Endothelial cell of umbilical vein (primary cell): ENCODE measurements around the gene HUNK. TPM values are rescaled to one million over a fixed set of nuclear protein-coding genes. Genes with fewer than 3 reads are reported as not detected.
"Not testable (repeated sequence)": the region's sequence is repeated elsewhere in the genome, so short reads cannot be mapped to it uniquely, and the experiment has no call there.

Experiments used
- BruUV-seq: library from RNA; stranded (reverse); fragments of 400-500 nt; replicated peaks from 2 replicates; lab custom pipeline; 2021; lab: Mats Ljungman, UMichigan
- CTCF ChIA-PET: fragments of 300-600, 350-600 bp; sonication (Branson Sonifier 250); formaldehyde crosslinking; loops from one replicate; lab custom pipeline; 2021; ENCODE audit warnings: antibody characterized with exemption, inconsistent platforms; lab: Charles Lee
- POLR2A ChIA-PET: fragments of 300-600, 350-600 bp; sonication (Branson Sonifier 250); formaldehyde crosslinking; loops from one replicate; lab custom pipeline; 2021; ENCODE audit warnings: antibody characterized with exemption, inconsistent platforms; lab: Charles Lee
- DNase-seq: peaks from one replicate; pipeline ENCODE4 v3.0.0-alpha.2; 2011; ENCODE audit warnings: low read depth, low spot score
- FAIRE-seq: peaks from 2 replicates; lab custom pipeline; 2011; peaks lifted over from hg19 to GRCh38; lab: Jason Lieb, UNC
- H2AFZ ChIP-seq: 2 replicates; pipeline ENCODE4 v1.6.0; 2012; ENCODE audit warnings: low read depth, low read length, control low read depth, inconsistent platforms
- H3K27ac ChIP-seq: 2 replicates; pipeline ENCODE4 v1.5.1; 2011; ENCODE audit warnings: low read depth, mild to moderate bottlenecking, control low read depth, low read length, moderate library complexity; ENCODE audit not compliant: insufficient read depth
- H3K27me3 ChIP-seq, 2 experiments: 2 replicates each; pipeline versions ENCODE4 v1.6.0 to v1.6.1; 2011; ENCODE audit warnings: low read length in 2 of 2, mixed read lengths in 1 of 2; ENCODE audit not compliant: control insufficient read depth in 2 of 2, insufficient read depth in 2 of 2
- H3K36me3 ChIP-seq, 2 experiments: 2 replicates in 1 of 2; 3 replicates in 1 of 2; pipeline ENCODE4 v1.5.1; 2011; ENCODE audit warnings: low read length in 2 of 2, mild to moderate bottlenecking in 1 of 2, moderate library complexity in 1 of 2; ENCODE audit not compliant: control insufficient read depth in 2 of 2, insufficient read depth in 2 of 2; ENCODE audit errors: extremely low read depth in 1 of 2
- H3K4me1 ChIP-seq: 3 replicates; pipeline ENCODE4 v1.5.1; 2011; ENCODE audit warnings: mild to moderate bottlenecking, low read length; ENCODE audit not compliant: control insufficient read depth, insufficient read depth; ENCODE audit errors: extremely low read depth
- H3K4me2 ChIP-seq: 2 replicates; pipeline ENCODE4 v1.6.1; 2011; ENCODE audit warnings: low read length, control low read depth, mixed read lengths; ENCODE audit not compliant: insufficient read depth
- H3K4me3 ChIP-seq, 3 experiments: fragments of 200-600 bp in 1 of 3; sonication (generic), shearing (Covaris generic) in 1 of 3; replicated peaks in 1 of 3; 2 replicates each; pipeline ENCODE4 v1.5.1; 2011 to 2016; ENCODE audit warnings: control low read depth in 3 of 3, low read length in 3 of 3, mild to moderate bottlenecking in 2 of 3, inconsistent platforms in 1 of 3, low read depth in 1 of 3, moderate library complexity in 1 of 3; ENCODE audit not compliant: insufficient read depth in 1 of 3
- H3K79me2 ChIP-seq: 2 replicates; pipeline ENCODE4 v1.6.0; 2012; ENCODE audit warnings: low read length, inconsistent platforms; ENCODE audit not compliant: control insufficient read depth, insufficient read depth
- H3K9ac ChIP-seq: replicated peaks from 2 replicates; pipeline ENCODE3; 2011; ENCODE audit warnings: low read length, control low read depth; ENCODE audit not compliant: insufficient read depth; ENCODE audit errors: extremely low read depth
- H3K9me1 ChIP-seq: replicated peaks from 3 replicates; pipeline ENCODE4 v1.6.0; 2011; ENCODE audit warnings: mild to moderate bottlenecking, low read length; ENCODE audit not compliant: control insufficient read depth, insufficient read depth; ENCODE audit errors: extremely low read depth
- H3K9me3 ChIP-seq: replicated peaks from 2 replicates; pipeline ENCODE4 v1.5.1; 2012; ENCODE audit warnings: low read length, inconsistent platforms; ENCODE audit not compliant: control insufficient read depth, insufficient read depth
- H4K20me1 ChIP-seq: replicated peaks from 2 replicates; pipeline ENCODE3; 2011; ENCODE audit warnings: mild to moderate bottlenecking, low read length; ENCODE audit not compliant: control insufficient read depth, insufficient read depth; ENCODE audit errors: extremely low read depth
- EZH2 ChIP-seq: IDR thresholded peaks from 2 replicates; pipeline ENCODE4 v1.6.1; 2012; ENCODE audit warnings: borderline replicate concordance, low read depth, mild to moderate bottlenecking, moderate library complexity, low read length, inconsistent platforms; ENCODE audit not compliant: severe bottlenecking
- GATA2 ChIP-seq: IDR thresholded peaks from 2 replicates; pipeline ENCODE4 v1.7.0; 2011; ENCODE audit warnings: low read depth, mild to moderate bottlenecking, moderate library complexity, mixed read lengths, low read length; ENCODE audit not compliant: insufficient read length, insufficient read depth
- MYC ChIP-seq: IDR thresholded peaks from one replicate; pipeline ENCODE4 v1.6.1; 2011; ENCODE audit warnings: mild to moderate bottlenecking, low read depth, low read length
- dilution Hi-C: fragments of 300-500 bp; cut with MboI; formaldehyde crosslinking; loops from one replicate; pipeline ENCODE4 v1.15.0; 2019; ENCODE audit warnings: low sequenced_read_pairs; ENCODE audit not compliant: extremely low pct_ligation_motif_present
- intact Hi-C: fragments of 100-400 bp; cut with micrococcal nuclease; formaldehyde crosslinking; loops from one replicate; pipeline ENCODE4 v1.10.0; 2022
- polyA plus RNA-seq, 4 experiments: library from polyadenylated mRNA; depleted of rRNA in 3 of 4; stranded (reverse) in 3 of 4; unstranded in 1 of 4; fragments of >200 nt; gene quantifications; 2 replicates each; pipeline versions ENCODE4 v1.2.1 to v1.2.3, GENCODE V29; 2011 to 2012; ENCODE audit warnings: missing spikeins in 1 of 4
- total RNA-seq: library from RNA; stranded (reverse); gene quantifications from 2 replicates; pipeline ENCODE4 v1.2.3, GENCODE V29; 2021

Gene HUNK
- total and polyA plus RNA-seq, 2 donors (not counting 3 experiments of a cell fraction or from before 2014, with no cell fraction given) = not detected

GRCh38 chr21:31857096-31857495, 15.7 kb upstream of the HUNK start:
- Histone ChIP-seq H3K27me3 (no peaks in the 10 kb centered on the region), H3K9me1 (no peaks in the 10 kb centered on the region), H3K4me1 (no peaks in the 10 kb centered on the region), H2AFZ (no peak overlapping the region), H3K27ac (no peak overlapping the region), H4K20me1 (no peaks in the 10 kb centered on the region), H3K4me2 (no peak overlapping the region), H3K79me2 (no peaks in the 10 kb centered on the region), H3K9me3 (no peaks in the 10 kb centered on the region), H3K4me3 (no peak overlapping the region), H3K9ac (no peak overlapping the region), H3K36me3 (no peaks in the 10 kb centered on the region)
- TF ChIP-seq GATA2 = no peak
- TF ChIP-seq EZH2 = no peak
- TF ChIP-seq MYC = no peak
- ChIA-PET POLR2A (no interaction called here), CTCF (no interaction called here)
- dilution Hi-C loops (no loop called here), intact Hi-C loops (no loop called here)
- DNase-seq (no peak), FAIRE-seq (no peak)
- no TSS peak for BruUV-seq

DNA sequence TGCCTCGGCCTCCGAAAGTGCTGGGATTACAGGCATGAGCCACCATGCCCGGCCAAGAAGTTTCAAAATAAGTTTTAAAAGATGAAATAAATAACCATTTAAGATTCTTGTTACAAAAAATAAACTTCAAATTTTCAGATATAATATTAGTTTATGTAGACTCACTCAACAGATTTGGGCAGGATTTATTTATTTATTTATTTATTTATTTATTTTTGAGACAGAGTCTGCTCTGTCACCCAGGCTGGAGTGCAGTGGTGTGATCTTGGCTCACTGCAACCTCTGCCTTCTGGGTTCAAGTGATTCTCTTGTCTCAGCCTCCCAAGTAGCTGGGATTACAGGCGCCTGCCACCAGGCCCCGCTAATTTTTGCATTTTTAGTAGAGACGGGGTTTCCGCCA, 15.2 kb upstream of the HUNK start:
- intact Hi-C loops, H3K9me3 ChIP-seq: not testable (repeated sequence)

More for the DNA sequence above, 15.2 kb upstream of the HUNK start:
- dilution Hi-C loops, H3K27me3 ChIP-seq, H3K4me2 ChIP-seq, H3K36me3 ChIP-seq, H3K79me2 ChIP-seq, BruUV-seq, H3K4me3 ChIP-seq, DNase-seq, H3K9ac ChIP-seq, H4K20me1 ChIP-seq, H3K9me1 ChIP-seq, H3K4me1 ChIP-seq, CTCF ChIA-PET, H2AFZ ChIP-seq, FAIRE-seq, POLR2A ChIA-PET, H3K27ac ChIP-seq: not testable (repeated sequence)
